ENCODE results near the gene PDLIM1. TPM values are rescaled to one million over a fixed set of nuclear protein-coding genes. Genes with fewer than 3 reads are reported as not detected.
A peak's percentile ranks its signal among the peaks of the same experiment; 100 is the strongest.

The PDLIM1 gene, protein sequence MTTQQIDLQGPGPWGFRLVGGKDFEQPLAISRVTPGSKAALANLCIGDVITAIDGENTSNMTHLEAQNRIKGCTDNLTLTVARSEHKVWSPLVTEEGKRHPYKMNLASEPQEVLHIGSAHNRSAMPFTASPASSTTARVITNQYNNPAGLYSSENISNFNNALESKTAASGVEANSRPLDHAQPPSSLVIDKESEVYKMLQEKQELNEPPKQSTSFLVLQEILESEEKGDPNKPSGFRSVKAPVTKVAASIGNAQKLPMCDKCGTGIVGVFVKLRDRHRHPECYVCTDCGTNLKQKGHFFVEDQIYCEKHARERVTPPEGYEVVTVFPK
- 10 to 100 TPM; 30.8 to 68.4 (median 49.6) TPM for polyA plus RNA-seq (ENCODE audit: insufficient read length in 10 of 10)
- long read RNA-seq, donor 1, transcript PDLIM1-201 (7 exons, 1,452 nt): major isoform, 22 of 29 reads
- long read RNA-seq, donor 1, partial matches to known transcripts: 6 of 29 reads
- long read RNA-seq, donor 1, other reads (novel, unspliced or antisense): 0 of 29 reads
- long read RNA-seq, donor 2, transcript PDLIM1-201 (7 exons, 1,452 nt): major isoform, 12 of 13 reads
- long read RNA-seq, donor 2, partial matches to known transcripts: 0 of 13 reads
- long read RNA-seq, donor 2, other reads (novel, unspliced or antisense): 0 of 13 reads
- long read RNA-seq, donor 3: 0 reads
- long read RNA-seq, donor 4, transcript PDLIM1-201 (7 exons, 1,452 nt): major isoform, 16 of 18 reads
- long read RNA-seq, donor 4, partial matches to known transcripts: 0 of 18 reads
- long read RNA-seq, donor 4, other reads (novel, unspliced or antisense): 0 of 18 reads
- long read RNA-seq, donor 5, transcript PDLIM1-201 (7 exons, 1,452 nt): major isoform, 26 of 38 reads
- long read RNA-seq, donor 5, partial matches to known transcripts: 8 of 38 reads
- long read RNA-seq, donor 5, other reads (novel, unspliced or antisense): 0 of 38 reads
- long read RNA-seq, donor 6, transcript PDLIM1-201 (7 exons, 1,452 nt): major isoform, 30 of 31 reads
- long read RNA-seq, donor 6, partial matches to known transcripts: 0 of 31 reads
- long read RNA-seq, donor 6, other reads (novel, unspliced or antisense): 0 of 31 reads
- long read RNA-seq, donor 7, transcript PDLIM1-201 (7 exons, 1,452 nt): major isoform, 10 of 16 reads
- long read RNA-seq, donor 7, partial matches to known transcripts: 6 of 16 reads
- long read RNA-seq, donor 7, other reads (novel, unspliced or antisense): 0 of 16 reads
- long read RNA-seq, donor 8, transcript PDLIM1-201 (7 exons, 1,452 nt): major isoform, 9 of 18 reads
- long read RNA-seq, donor 8, partial matches to known transcripts: 7 of 18 reads
- long read RNA-seq, donor 8, other reads (novel, unspliced or antisense): 0 of 18 reads
- long read RNA-seq, donor 9, partial matches to known transcripts: 0 of 3 reads
- long read RNA-seq, donor 9, other reads (novel, unspliced or antisense): 0 of 3 reads

DNA sequence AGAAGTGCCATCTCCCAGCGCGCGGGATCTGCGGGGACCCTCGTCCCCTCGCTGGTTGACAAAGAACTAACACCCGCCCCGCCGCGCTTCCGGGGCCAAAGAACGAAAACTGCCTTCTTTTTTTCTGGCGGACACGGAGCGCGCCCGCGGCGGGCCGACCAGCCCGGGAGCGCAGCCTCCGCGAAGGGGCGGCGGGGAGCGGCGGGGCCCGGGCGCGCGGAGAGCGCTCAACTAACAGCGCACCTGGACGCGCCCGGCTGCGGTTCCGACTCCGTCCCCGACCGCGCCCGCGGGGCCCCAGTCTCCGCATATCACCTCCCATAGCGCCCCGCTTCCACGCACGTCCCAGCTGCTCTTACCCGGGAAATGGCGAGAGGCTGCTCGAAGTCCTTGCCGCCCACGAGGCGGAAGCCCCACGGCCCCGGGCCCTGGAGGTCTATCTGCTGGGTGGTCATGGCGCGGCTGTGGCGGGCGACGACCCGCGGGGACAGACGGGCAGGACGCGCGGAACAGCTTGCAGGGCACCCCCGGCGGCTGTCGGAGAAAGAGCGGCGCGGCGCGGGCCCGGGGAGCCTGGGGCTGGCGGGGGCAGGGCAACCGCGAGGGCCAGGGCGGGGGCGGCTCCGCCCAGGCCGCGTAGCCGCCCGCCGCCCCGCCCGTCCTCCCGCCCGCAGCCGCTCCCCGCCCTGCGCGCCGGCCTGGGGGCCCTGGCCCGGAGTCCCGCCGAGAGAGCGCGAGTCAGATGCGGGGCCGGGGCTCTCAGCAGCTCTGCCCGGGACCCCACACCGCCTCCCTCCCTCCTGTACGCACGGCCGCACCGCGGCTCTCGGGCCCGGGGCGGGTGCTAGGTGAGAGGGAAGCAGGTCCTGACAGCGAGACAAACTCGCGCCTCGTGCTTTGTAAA lies at the start of gene PDLIM1:
Gene PDLIM1 (minus strand): TSS at position 543 of the 904 bp plus-strand sequence. CDS start 88 bp downstream, at position 455.
- DNase-seq: peak in 1 of 3 donors; percentile 68

- no peak for DNase-seq
These were observed 49.1 kb upstream of the PDLIM1 start for GRCh38 chr10:95339863-95340262.

- no peak for DNase-seq
These were observed 46.8 kb upstream of the PDLIM1 start for GRCh38 chr10:95337423-95338160.

DNA sequence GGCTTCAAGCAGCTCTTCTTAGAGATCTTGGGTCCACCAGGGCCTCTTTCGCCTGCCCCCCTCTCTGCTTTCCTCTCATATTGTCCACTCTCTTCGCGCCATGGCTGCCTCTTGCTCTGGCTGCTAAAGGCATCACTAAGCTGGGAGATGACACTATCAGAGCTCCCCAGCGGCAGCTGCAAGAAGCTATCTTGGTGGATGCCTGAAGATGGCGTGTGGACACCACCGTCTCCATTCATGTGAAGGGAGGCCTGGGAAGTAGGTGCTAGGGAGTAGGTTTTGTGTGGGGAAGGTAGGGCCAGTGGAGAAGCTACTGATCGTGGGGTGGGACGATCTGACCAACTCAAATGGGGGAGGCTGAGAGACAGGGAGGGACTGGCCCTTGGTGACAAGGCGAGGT lies 45.9 kb upstream of the PDLIM1 start:
- no peak for DNase-seq

DNA sequence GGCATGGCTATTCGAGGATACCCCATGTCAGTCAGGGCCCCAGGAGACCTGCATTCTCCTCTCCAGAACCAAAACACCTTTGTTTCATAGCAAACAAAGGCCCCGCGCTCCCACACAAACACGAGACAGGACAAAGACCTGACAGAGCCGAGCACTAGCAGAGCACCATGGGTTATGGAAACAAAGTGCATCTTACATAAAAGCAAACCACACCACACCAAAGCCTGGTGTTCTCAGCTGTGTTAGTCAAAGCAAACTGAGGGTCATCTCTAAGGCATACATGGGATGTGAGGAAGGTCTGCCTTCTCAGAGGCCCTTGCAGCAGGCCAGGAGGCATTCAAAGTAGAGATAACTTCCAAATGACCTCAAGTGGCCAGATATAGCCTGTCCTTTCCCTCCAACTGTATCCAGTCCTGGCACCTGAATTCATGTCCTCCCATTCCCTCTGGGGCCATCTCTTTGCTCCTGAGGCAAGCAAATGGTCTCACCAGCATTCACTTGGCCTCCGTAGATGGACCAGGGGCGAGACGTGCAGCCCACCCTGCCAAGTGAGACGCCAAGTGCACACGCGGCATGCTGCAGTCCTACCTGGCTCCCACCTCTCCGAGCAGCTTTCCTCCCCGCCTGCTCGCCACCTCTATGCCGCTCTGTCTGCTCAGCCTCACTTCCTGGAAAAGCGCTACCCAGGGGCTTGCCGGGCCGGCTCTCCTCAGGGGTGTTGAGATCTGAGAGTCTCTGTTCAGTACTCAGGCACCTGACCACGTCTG lies 45.3 kb upstream of the PDLIM1 start:
- DNase-seq: no peak

DNA sequence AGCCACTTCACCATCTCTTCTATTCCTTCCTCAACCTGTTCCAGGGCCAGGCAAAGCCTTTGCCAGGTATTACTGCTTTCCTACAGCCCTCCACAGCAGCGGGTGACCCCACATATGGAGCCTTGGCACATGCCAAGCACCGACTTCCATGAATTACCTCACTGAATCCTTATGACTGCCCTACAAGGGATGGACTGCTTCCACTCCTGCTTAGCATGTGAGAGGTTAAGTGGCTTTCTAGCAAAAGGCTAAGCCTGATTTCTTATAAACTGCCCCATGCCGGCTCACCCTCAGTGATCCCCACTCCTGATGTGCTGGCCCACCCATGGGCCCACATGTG lies 44.0 kb upstream of the PDLIM1 start:
- no peak for DNase-seq

GRCh38 chr10:95333997-95334804 lies 43.4 kb upstream of the PDLIM1 start:
- DNase-seq: peak in 2 of 3 donors; percentile 29 to 59

GRCh38 chr10:95332666-95333249 lies 42.0 kb upstream of the PDLIM1 start:
- no peak for DNase-seq

DNA sequence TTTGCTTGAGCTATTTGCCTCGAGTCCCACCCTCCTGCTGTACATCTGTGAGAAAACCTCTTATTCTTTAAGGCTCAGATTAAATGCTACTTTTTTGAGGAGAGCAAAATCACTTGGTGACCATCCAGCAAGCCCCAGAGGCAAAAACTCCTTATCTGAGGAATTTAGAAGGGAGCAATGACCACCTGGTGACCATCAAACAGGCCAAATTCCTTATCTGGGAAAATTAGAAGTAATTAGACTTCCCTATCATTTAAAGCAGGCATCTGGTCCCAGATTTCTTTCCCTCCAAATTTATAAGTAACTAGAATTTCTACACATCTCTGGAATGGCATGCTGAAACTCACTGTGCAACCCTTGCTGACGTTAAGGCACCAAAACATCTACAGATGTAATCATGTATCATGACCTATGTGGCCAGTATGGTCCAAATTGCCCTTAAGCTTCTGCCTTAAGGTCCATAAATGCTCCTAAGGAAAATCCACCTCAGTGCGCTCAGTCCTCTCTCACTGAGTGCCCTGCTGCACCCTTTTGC lies 40.9 kb upstream of the PDLIM1 start:
- no peak for DNase-seq

- no peak for DNase-seq
These were observed 40.2 kb upstream of the PDLIM1 start for GRCh38 chr10:95330966-95331453.

GRCh38 chr10:95329296-95329695 lies 38.5 kb upstream of the PDLIM1 start:
- no peak for DNase-seq

- no peak for DNase-seq
These were observed 37.2 kb upstream of the PDLIM1 start for GRCh38 chr10:95328013-95328412.

DNA sequence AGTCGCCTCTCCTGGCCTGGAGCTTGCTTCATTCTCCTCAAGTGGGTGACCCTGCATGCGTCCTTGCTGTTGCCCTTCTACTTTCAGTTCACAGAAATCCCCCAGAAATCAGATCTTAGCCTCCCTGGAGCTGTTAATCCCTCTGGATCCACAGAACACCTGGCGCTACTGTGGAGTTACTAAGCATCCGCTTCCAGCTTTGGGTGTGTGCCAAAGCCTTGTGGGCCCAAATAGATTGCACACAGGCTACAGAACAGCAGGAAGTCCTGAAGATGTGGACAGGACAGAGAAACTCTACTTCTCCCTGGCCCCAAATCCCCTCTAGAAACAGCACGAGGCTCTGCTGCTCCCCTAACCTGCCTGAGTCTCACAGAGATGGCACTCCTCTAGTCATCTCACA lies 36.6 kb upstream of the PDLIM1 start:
- peak; percentile 53 to 63 (median 60) for DNase-seq

GRCh38 chr10:95326396-95326795 lies 35.6 kb upstream of the PDLIM1 start:
- no peak for DNase-seq

DNA sequence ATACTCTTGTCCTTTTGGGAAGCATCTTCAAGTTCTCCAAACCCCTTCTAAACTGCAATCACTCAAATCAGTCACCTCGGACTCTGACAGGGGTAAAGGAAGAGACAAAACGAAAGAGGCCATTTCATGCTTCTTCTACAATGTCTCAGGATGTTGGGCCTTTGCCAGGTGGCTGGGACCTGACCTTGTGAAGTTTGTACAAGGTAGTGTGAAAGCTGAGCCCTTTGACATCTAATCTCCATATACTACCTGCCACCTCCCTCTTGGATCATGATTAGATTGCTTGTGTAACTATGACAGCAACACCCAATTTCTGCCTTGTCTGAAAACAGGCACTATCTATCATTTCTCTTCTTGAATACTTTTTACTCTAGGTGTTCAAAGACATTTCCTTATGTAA lies 35.1 kb upstream of the PDLIM1 start:
- no peak for DNase-seq

DNA sequence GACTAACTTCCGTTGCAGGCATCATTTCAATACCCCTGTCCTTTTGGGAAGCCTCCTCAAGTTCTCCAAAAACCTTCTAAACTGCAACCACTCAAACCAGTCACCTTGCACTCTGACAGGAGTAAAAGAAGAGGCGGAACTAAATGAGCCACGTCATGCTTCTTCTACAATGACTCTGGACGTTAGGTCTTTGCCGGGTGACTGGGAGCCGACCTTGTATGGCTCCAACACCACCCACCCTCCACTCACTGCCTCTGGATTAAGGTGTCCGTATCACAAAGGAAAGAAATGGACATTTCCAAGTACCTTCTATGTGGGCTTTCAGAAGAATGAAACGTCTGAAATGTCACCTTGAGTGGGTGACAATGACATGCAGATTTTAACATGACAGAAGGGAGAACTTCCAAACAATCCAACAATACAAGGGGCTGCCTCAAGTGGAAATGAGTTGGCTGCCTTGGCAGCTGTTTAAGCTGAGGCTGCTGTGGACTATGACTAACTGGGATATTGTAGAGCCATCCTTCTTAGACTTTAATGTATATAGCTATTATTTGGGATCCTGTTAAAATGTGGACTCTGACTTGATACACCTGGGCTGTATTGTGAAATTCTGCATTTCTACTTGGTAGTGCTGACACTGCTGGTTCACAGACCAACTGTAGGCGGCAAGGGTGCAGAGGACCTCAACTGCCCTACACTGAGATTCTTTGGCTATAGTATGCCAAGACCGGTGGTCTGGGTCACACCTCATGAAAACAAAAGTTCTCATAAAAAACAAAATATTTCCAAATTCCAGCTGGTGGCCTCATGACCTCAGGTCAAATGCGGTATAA lies 33.8 kb upstream of the PDLIM1 start:
- no peak for DNase-seq
